T-helper 1 cell (primary cell): ENCODE measurements around the gene GRK1.
"Not testable (repeated sequence)": the region's sequence is repeated elsewhere in the genome, so short reads cannot be mapped to it uniquely, and the experiment has no call there.

Source experiments
- DNase-seq, 5 donors: peaks; one replicate each; pipeline ENCODE4 v3.0.0-alpha.2; 2012 to 2020
- total RNA-seq, 4 donors: gene quantifications; one replicate each; lab custom pipeline; 2026; lab: John Stamatoyannopoulos, UW

The GRK1 gene
- total RNA-seq: 0 reads per million in 4 donors

GRCh38 chr13:113666951-113667701, at the start of gene GRK1:
Gene GRK1 (plus strand): TSS chr13:113667219. CDS start chr13:113667387, 168 bp downstream.
- no peak for DNase-seq

DNA sequence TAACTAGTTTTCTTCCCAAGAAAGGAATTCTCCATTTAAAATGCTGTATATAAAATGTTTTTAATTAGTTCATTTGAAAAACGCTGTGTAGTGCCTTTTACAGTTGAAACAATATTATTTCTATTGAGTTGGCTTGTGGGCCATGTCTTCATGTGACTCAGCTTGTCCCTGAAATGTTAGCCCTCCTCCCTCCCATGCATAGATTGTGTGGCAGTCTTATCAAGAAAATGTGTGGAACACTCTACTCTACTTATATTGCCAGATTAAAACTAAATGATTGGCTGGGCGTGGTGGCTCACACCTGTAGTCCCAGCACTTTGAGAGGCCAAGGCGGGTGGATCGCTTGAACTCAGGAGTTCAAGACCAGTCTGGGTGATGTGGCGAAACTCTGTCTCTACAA, 49.1 kb upstream of the GRK1 start:
- DNase-seq: no peak

GRCh38 chr13:113618455-113618854, 48.6 kb upstream of the GRK1 start:
- no peak for DNase-seq

GRCh38 chr13:113620036-113620796, 46.8 kb upstream of the GRK1 start:
- no peak for DNase-seq

- DNase-seq: no peak
These were observed 46.0 kb upstream of the GRK1 start for GRCh38 chr13:113621046-113621445.

- not testable (repeated sequence) for DNase-seq
These were observed 45.5 kb upstream of the GRK1 start for GRCh38 chr13:113621498-113621897.

GRCh38 chr13:113621986-113622550, 45.0 kb upstream of the GRK1 start:
- DNase-seq: not testable (repeated sequence)

GRCh38 chr13:113622791-113623490, 44.1 kb upstream of the GRK1 start:
- DNase-seq: no peak

DNA sequence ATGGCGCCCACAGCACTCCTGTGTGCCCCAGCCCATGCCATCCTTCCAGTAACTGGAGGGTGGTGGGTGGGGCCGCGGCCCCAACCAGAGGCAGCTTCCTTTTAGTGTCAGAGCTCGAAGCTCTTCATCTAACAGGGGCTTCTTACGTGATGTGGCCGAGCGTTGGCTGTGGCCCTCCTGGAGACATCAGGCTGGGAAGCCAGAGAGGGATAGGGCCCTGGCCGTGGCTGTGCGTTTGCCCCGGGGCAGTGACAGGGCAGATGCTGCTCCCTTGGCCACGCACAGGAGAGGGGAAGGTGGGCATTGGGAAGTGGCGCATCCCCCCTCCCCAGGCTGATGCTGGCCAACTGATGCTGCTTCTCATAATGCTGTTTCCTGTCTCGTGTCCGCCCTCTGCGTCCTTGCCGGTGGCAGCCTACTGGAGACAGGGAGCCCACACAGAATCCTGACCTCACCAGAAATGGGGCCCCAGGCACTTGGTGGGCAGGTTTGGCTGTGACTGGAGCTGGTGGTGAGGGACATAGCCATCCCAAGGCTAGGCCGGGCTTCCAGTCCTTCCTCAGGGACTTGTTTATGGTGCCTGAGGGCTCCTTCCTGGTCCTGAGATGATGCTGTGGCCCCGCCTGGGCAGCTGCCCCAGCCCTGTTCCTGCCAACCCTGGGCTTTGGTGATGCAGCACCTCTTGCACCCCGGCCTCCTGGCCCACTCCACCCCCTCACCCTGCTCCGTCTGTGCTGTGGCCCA, 43.4 kb upstream of the GRK1 start:
- no peak for DNase-seq

DNA sequence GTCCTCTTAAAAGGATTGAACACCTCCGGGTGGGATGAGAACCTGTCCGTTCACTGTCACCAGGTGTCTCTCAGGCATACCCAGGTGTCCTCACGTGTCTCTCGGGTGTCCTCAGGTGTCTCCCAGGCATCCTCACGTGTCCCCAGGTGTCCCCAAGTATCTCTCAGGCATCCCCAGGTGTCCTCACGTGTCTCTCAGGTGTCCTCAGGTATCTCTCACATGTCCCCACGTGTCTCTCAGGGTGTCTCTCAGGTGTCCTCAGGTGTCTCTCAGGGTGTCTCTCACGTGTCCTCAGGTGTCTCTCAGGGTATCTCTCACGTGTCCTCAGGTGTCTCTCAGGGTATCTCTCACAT, 42.8 kb upstream of the GRK1 start:
- DNase-seq: no peak

GRCh38 chr13:113624640-113625304, 42.2 kb upstream of the GRK1 start:
- not testable (repeated sequence) for DNase-seq

GRCh38 chr13:113625965-113626721, 40.9 kb upstream of the GRK1 start:
- no peak for DNase-seq

- DNase-seq: no peak
These were observed 39.9 kb upstream of the GRK1 start for GRCh38 chr13:113627136-113627535.

- DNase-seq: no peak
These were observed 38.4 kb upstream of the GRK1 start for GRCh38 chr13:113628291-113629270.

DNA sequence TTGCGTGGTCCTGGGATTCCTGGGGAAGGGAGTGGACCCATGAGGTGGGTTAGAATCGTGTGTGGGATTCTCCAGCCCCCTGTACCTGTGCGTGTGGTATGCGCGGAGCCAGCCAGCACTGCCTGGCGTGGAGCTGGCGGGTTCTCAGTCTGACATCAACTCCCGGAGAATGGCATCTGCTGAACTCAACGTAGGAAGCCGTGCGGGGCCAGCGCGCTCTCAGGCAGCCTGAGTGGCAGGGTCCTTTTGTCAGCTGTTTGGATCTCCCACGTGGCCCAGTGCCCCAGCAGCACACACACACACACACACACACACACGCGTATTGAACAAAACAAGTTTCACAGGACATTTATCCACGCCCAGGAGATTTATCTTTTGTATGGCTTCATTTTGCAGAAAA, 37.2 kb upstream of the GRK1 start:
- no peak for DNase-seq

- DNase-seq: no peak
These were observed 36.7 kb upstream of the GRK1 start for GRCh38 chr13:113630296-113630695.

- DNase-seq: no peak
These were observed 36.2 kb upstream of the GRK1 start for GRCh38 chr13:113630804-113631203.

DNA sequence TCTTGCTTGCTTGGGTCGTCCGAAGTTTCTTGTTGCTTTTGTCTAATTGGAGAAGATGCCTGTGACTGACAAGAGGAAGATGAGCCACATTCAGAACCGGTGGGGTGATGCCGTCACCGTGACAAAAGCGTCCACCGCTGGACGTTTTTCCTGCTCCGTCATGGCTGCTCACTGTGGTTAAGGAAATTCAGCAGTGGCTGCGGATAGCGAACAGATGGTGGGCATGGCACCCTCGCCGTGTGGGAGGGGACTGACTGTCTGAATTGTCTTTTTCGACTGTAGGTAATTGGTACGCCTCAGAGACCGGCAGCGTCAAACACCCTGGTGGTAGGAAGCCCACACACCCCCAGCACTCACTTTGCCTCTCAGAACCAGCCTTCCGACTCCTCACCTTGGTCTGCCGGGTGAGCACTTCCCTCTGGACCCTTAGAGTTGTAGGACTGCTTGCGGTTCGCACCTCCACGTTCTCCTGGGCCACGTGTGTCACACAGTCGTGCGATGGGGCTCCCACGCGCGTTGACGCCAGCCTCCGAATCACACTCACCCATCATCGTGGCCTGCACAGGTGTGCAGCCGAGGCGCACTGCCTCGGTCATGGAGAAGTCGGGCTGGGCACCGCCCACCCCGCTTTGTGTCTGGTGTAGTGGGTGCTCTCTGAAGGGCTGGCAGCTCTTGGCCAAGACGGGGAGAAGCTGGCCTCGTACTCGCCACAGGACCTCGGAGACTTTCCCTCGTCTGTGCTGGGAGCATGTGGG, 35.5 kb upstream of the GRK1 start:
- DNase-seq: no peak
